ENCODE results near the gene RARG.

DNA sequence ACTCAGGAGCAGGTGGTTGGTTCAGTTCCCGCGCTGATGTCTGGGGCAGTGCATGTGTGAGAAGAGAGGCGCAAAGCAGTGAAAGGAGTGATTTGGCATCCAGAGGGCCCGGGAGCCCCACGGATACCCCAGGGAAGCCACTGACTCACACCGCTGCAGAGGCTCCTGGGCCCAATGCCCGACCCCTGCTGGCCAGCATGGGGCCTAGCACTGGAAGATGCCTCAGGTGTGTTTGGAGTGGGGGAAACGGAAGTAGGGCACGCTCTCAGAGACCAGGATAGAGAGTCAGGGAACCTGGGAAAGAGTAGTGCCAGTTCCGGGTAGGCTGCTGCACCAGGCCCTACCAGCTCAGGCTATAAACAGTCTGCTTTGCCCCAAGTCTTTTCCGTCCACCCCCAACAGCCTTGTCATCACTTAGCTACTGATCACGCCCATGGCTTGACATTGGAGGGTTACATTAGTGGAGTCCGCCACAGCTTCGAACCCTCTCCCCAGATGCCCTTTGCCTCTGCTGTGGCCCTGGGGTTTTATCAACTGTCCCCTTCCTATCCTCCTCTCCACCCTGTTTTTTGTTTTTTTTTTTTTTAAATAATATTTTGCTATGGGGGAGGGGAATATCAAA is 41.8 kb downstream of the RARG start:
- TF ChIP-seq, protein P1, sequence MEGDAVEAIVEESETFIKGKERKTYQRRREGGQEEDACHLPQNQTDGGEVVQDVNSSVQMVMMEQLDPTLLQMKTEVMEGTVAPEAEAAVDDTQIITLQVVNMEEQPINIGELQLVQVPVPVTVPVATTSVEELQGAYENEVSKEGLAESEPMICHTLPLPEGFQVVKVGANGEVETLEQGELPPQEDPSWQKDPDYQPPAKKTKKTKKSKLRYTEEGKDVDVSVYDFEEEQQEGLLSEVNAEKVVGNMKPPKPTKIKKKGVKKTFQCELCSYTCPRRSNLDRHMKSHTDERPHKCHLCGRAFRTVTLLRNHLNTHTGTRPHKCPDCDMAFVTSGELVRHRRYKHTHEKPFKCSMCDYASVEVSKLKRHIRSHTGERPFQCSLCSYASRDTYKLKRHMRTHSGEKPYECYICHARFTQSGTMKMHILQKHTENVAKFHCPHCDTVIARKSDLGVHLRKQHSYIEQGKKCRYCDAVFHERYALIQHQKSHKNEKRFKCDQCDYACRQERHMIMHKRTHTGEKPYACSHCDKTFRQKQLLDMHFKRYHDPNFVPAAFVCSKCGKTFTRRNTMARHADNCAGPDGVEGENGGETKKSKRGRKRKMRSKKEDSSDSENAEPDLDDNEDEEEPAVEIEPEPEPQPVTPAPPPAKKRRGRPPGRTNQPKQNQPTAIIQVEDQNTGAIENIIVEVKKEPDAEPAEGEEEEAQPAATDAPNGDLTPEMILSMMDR (IDR thresholded peaks at IDR 0.05): peak in 2 of 3 experiments; percentile 30 to 45
- TF ChIP-seq POLR2AphosphoS5 (IDR thresholded peaks at IDR 0.05; ENCODE audit: insufficient read depth in 1 of 2, low read depth in 1 of 2): peak in 1 of 2 donors; percentile 15
- no peak for TF ChIP-seq POLR2A (IDR thresholded peaks at IDR 0.05)
